ENCODE data around the gene IGFBPL1. TPM values are rescaled to one million over a fixed set of nuclear protein-coding genes. Genes with fewer than 3 reads are reported as not detected.

IGFBPL1 gene
- total and polyA plus RNA-seq, 2 donors (not counting 1 experiment from before 2014, with no cell fraction given) = not detected

- H3K4me1 ChIP-seq (ENCODE audit: control insufficient read depth in 2 of 2, insufficient read depth in 2 of 2, low read length in 2 of 2) = no peaks in the 10 kb centered on the region
- H3K9ac ChIP-seq (ENCODE audit: low read length) = no peak overlapping the region
- 80% methylated on average over 6 of the region's 9 CpGs for WGBS (ENCODE audit: insufficient coverage)
- no peak overlapping the region for H3K27ac ChIP-seq (ENCODE audit: low read length in 2 of 2)
- H3K4me3 ChIP-seq (ENCODE audit: control extremely low read depth in 1 of 5, extremely low read depth in 1 of 5, insufficient read depth in 1 of 5, low read depth in 2 of 5, low read length in 4 of 5) = no peak overlapping the region
- Mint-ChIP-seq H3K9me3 (ENCODE audit: insufficient read depth) (no peaks in the 10 kb centered on the region), H3K27ac (no peak overlapping the region), H3K27me3 (peaks cover 4% of the 10 kb centered on the region), H3K4me3 (no peak overlapping the region), H3K4me1 (no peaks in the 10 kb centered on the region)
- H2AFZ ChIP-seq (ENCODE audit: insufficient read depth, low read depth, low read length, poor library complexity, severe bottlenecking) = no peak overlapping the region
- H3K36me3 ChIP-seq (replicated peaks in 1 of 2; ENCODE audit: control extremely low read depth in 1 of 2, control insufficient read depth in 1 of 2, extremely low read depth in 1 of 2, insufficient read depth in 2 of 2, low read length in 1 of 2) = no peaks in the 10 kb centered on the region
- ChIA-PET CTCF (no interaction called here), POLR2A (no interaction called here)
- H4K20me1 ChIP-seq (ENCODE audit: control insufficient read depth, insufficient read depth, low read length, poor library complexity, severe bottlenecking) = no peaks in the 10 kb centered on the region
- H3K27me3 ChIP-seq (replicated peaks in 1 of 4; ENCODE audit: control extremely low read depth in 1 of 4, control insufficient read depth in 3 of 4, insufficient read depth in 4 of 4, low read length in 3 of 4) = peaks cover 0 to 8% (median 0%) of the 10 kb centered on the region in 4 experiments
- H3K79me2 ChIP-seq (ENCODE audit: control insufficient read depth, insufficient read depth, low read length) = no peaks in the 10 kb centered on the region
- intact Hi-C loops (cut with micrococcal nuclease) = no loop called here
- H3K4me2 ChIP-seq (replicated peaks; ENCODE audit: low read depth, low read length, poor library complexity, severe bottlenecking) = no peak overlapping the region
- DNase-seq (no peak), ATAC-seq (ENCODE audit: low read depth) (no peak)
- no peaks in the 10 kb centered on the region for H3K9me3 ChIP-seq (ENCODE audit: control extremely low read depth in 1 of 3, control insufficient read depth in 2 of 3, insufficient read depth in 1 of 3, low read length in 2 of 3)
- TF ChIP-seq EZH2 (IDR thresholded peaks at IDR 0.05; ENCODE audit: borderline replicate concordance, insufficient read depth, low read depth, low read length, poor library complexity, severe bottlenecking) (no peak), CTCF (IDR thresholded peaks at IDR 0.05) (no peak)
Measured at GRCh38 chr9:38376021-38376670, 48.1 kb downstream of the IGFBPL1 start.

DNA sequence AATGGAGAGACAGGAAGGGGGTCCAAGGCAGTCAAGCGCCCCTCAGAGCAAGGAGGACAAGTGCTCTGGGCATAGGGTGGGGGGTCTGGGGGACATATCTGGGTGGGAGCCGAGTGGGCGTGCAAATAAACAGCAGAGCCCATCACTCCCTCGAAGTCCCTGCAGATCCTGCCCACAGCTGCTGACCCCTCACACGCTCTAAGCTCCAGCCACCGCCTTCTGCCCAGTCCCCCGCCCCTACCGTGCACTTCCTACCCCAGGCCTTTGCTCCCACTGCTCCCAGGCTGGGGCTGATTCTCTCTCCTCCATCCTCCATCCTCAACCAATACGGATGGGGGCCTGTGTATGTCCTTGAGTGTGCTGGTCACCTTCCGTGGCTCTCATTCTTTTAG is 48.7 kb downstream of the IGFBPL1 start:
- Histone ChIP-seq H3K9ac (ENCODE audit: low read length) (no peak overlapping the region), H4K20me1 (ENCODE audit: control insufficient read depth, insufficient read depth, low read length, poor library complexity, severe bottlenecking) (no peaks in the 10 kb centered on the region), H3K36me3 (replicated peaks in 1 of 2; ENCODE audit: control extremely low read depth in 1 of 2, control insufficient read depth in 1 of 2, extremely low read depth in 1 of 2, insufficient read depth in 2 of 2, low read length in 1 of 2) (no peaks in the 10 kb centered on the region), H3K4me2 (replicated peaks; ENCODE audit: low read depth, low read length, poor library complexity, severe bottlenecking) (no peak overlapping the region), H3K4me3 (ENCODE audit: control extremely low read depth in 1 of 5, extremely low read depth in 1 of 5, insufficient read depth in 1 of 5, low read depth in 2 of 5, low read length in 4 of 5) (no peak overlapping the region), H3K27me3 (replicated peaks in 1 of 4; ENCODE audit: control extremely low read depth in 1 of 4, control insufficient read depth in 3 of 4, insufficient read depth in 4 of 4, low read length in 3 of 4) (peaks cover 0 to 8% (median 0%) of the 10 kb centered on the region in 4 experiments), H2AFZ (ENCODE audit: insufficient read depth, low read depth, low read length, poor library complexity, severe bottlenecking) (no peak overlapping the region), H3K79me2 (ENCODE audit: control insufficient read depth, insufficient read depth, low read length) (no peaks in the 10 kb centered on the region), H3K9me3 (ENCODE audit: control extremely low read depth in 1 of 3, control insufficient read depth in 2 of 3, insufficient read depth in 1 of 3, low read length in 2 of 3) (no peaks in the 10 kb centered on the region), H3K27ac (ENCODE audit: low read length in 2 of 2) (no peak overlapping the region), H3K4me1 (ENCODE audit: control insufficient read depth in 2 of 2, insufficient read depth in 2 of 2, low read length in 2 of 2) (no peaks in the 10 kb centered on the region)
- no peak for TF ChIP-seq EZH2 (IDR thresholded peaks at IDR 0.05; ENCODE audit: borderline replicate concordance, insufficient read depth, low read depth, low read length, poor library complexity, severe bottlenecking)
- no peak for TF ChIP-seq CTCF (IDR thresholded peaks at IDR 0.05)
- H3K4me1 Mint-ChIP-seq = no peaks in the 10 kb centered on the region
- ChIA-PET CTCF (no interaction called here), POLR2A (no interaction called here)
- intact Hi-C loops (cut with micrococcal nuclease) = no loop called here
- ATAC-seq (ENCODE audit: low read depth) (no peak), DNase-seq (no peak)
- H3K4me3 Mint-ChIP-seq = no peak overlapping the region
- no peak overlapping the region for H3K27ac Mint-ChIP-seq
- H3K9me3 Mint-ChIP-seq (ENCODE audit: insufficient read depth) = no peaks in the 10 kb centered on the region
- 89% methylated on average over 5 of the region's 10 CpGs for WGBS (ENCODE audit: insufficient coverage)
- peaks cover 8% of the 10 kb centered on the region for H3K27me3 Mint-ChIP-seq

Measured in B cell (primary cell).